Bronchial epithelial cell (primary cell): Measurements from ENCODE around the gene RDH13. TPM values are rescaled to one million over a fixed set of nuclear protein-coding genes. Genes with fewer than 3 reads are reported as not detected.

Experiments used
- DNase-seq: peaks from one replicate; pipeline ENCODE4 v3.0.0-alpha.2; 2010; ENCODE audit warnings: low read depth
- FAIRE-seq: peaks from 2 replicates; lab custom pipeline; 2011; peaks lifted over from hg19 to GRCh38; lab: Jason Lieb, UNC
- H3K27me3 ChIP-seq: 2 replicates; pipeline ENCODE4 v1.5.1; 2011; ENCODE audit warnings: low read length; ENCODE audit not compliant: control insufficient read depth, insufficient read depth
- H3K36me3 ChIP-seq: 2 replicates; pipeline ENCODE4 v1.5.1; 2011; ENCODE audit warnings: low read length; ENCODE audit not compliant: control insufficient read depth, insufficient read depth
- H3K4me3 ChIP-seq: 2 replicates; pipeline ENCODE4 v1.5.1; 2011; ENCODE audit warnings: mild to moderate bottlenecking, low read depth, low read length, control low read depth
- CTCF ChIP-seq: IDR thresholded peaks from 2 replicates; pipeline ENCODE4 v1.5.1; 2011; ENCODE audit warnings: mild to moderate bottlenecking, moderate library complexity, low read length, control low read depth, inconsistent platforms; ENCODE audit not compliant: insufficient read depth, severe bottlenecking
- total RNA-seq: library from RNA; depleted of rRNA; stranded (reverse); fragments of >200 nt; gene quantifications from 2 replicates; pipeline ENCODE4 v1.2.1, GENCODE V29; 2014

Gene RDH13
- total RNA-seq, 1 donor from 2014 or later: 23.7 TPM

GRCh38 chr19:54995561-54995960 is 67.4 kb downstream of the RDH13 start:
- Histone ChIP-seq H3K36me3 (no peaks in the 10 kb centered on the region), H3K4me3 (no peak overlapping the region), H3K27me3 (no peaks in the 10 kb centered on the region)
- FAIRE-seq: no peak
- no peak for TF ChIP-seq CTCF
- no peak for DNase-seq

Other genes starting within 250 kb of the RDH13 start
- gene KIR3DL1, start 246.7 kb downstream of the RDH13 start, total RNA-seq: not detected in 2 replicates
- not detected in 2 replicates for gene KIR2DS4, start 230.5 kb downstream of the RDH13 start, total RNA-seq
- not detected in 2 replicates for gene KIR3DL2, start 212.7 kb downstream of the RDH13 start, total RNA-seq
- gene FCAR, start 188.9 kb downstream of the RDH13 start, total RNA-seq: not detected in 2 replicates
- not detected in 2 replicates for gene NCR1, start 157.0 kb downstream of the RDH13 start, total RNA-seq
- 0.13 TPM in 1 of 2 replicates, not detected in the other for gene NLRP7, start 115.6 kb downstream of the RDH13 start, total RNA-seq
- 9.0 and 36.7 TPM in 2 replicates for gene NLRP2, start 96.8 kb downstream of the RDH13 start, total RNA-seq
- gene GP6, start 24.9 kb downstream of the RDH13 start, total RNA-seq: not detected in 2 replicates
- 117 and 308 TPM in 2 replicates for gene EPS8L1, start 12.7 kb upstream of the RDH13 start, total RNA-seq
- 22.9 and 25.6 TPM in 2 replicates for gene PPP1R12C, start 54.5 kb upstream of the RDH13 start, total RNA-seq
- 65.0 and 151 TPM in 2 replicates for gene TNNT1, start 86.1 kb upstream of the RDH13 start, total RNA-seq
- 0.53 and 1.0 TPM in 2 replicates for gene TNNI3, start 94.6 kb upstream of the RDH13 start, total RNA-seq
- gene DNAAF3, start 103.5 kb upstream of the RDH13 start, total RNA-seq: 0.53 and 0.77 TPM in 2 replicates
- 0.13 and 0.26 TPM in 2 replicates for gene SYT5, start 117.1 kb upstream of the RDH13 start, total RNA-seq
- gene PTPRH, start 146.4 kb upstream of the RDH13 start, total RNA-seq: 3.9 and 7.4 TPM in 2 replicates
- 0.53 and 1.4 TPM in 2 replicates for gene TMEM86B, start 165.6 kb upstream of the RDH13 start, total RNA-seq
- 15.5 and 27.1 TPM in 2 replicates for gene PPP6R1, start 195.9 kb upstream of the RDH13 start, total RNA-seq
- gene HSPBP1, start 217.0 kb upstream of the RDH13 start, total RNA-seq: 37.1 and 41.6 TPM in 2 replicates
- 0.51 and 0.53 TPM in 2 replicates for gene BRSK1, start 220.8 kb upstream of the RDH13 start, total RNA-seq